Loucy (cell line): ENCODE results near the gene PPP3CA.

Experiments used
- H2AFZ ChIP-seq: fragments of 200-600 bp; sonication (generic); 2 replicates; pipeline ENCODE4 v1.6.0; 2016; ENCODE audit warnings: antibody characterized with exemption, mild to moderate bottlenecking, low read length, moderate library complexity
- H3F3A ChIP-seq: fragments of 200-600 bp; 2 replicates; pipeline ENCODE4 v1.6.0; 2016; ENCODE audit warnings: antibody characterized with exemption, low read depth, mild to moderate bottlenecking
- H3K27me3 ChIP-seq: fragments of 200-600 bp; sonication (generic); 2 replicates; pipeline ENCODE4 v1.6.1; 2014; ENCODE audit warnings: low read length, mild to moderate bottlenecking; ENCODE audit not compliant: insufficient read depth, poor library complexity, severe bottlenecking
- H3K36me3 ChIP-seq: fragments of 200-600 bp; sonication (generic); 2 replicates; pipeline ENCODE4 v1.6.1; 2016; ENCODE audit warnings: low read length; ENCODE audit not compliant: insufficient read depth
- H3K4me1 ChIP-seq: fragments of 200-600 bp; sonication (generic); 2 replicates; pipeline ENCODE4 v1.5.1; 2014; ENCODE audit warnings: low read length, mild to moderate bottlenecking; ENCODE audit not compliant: insufficient read depth, poor library complexity, severe bottlenecking
- H3K4me2 ChIP-seq: fragments of 200-600 bp; sonication (generic); 2 replicates; pipeline ENCODE4 v1.6.0; 2014; ENCODE audit warnings: antibody characterized with exemption, low read length, low read depth, mild to moderate bottlenecking; ENCODE audit not compliant: poor library complexity, severe bottlenecking
- H3K4me3 ChIP-seq: fragments of 200-600 bp; sonication (generic); 2 replicates; pipeline ENCODE4 v1.5.1; 2014; ENCODE audit warnings: low read length, mild to moderate bottlenecking, mixed read lengths; ENCODE audit not compliant: poor library complexity, severe bottlenecking
- H3K79me2 ChIP-seq: fragments of 200-600 bp; sonication (generic); 2 replicates; pipeline ENCODE4 v1.6.1; 2014; ENCODE audit warnings: low read length; ENCODE audit not compliant: insufficient read depth
- H3K9ac ChIP-seq: fragments of 200-600 bp; sonication (generic); 2 replicates; pipeline ENCODE4 v1.6.0; 2014; ENCODE audit warnings: mild to moderate bottlenecking, low read depth, low read length, moderate library complexity; ENCODE audit not compliant: poor library complexity, severe bottlenecking
- H3K9me2 ChIP-seq: fragments of 200-600 bp; sonication (generic); replicated peaks from 2 replicates; pipeline ENCODE4 v1.6.1; 2016; ENCODE audit warnings: low read depth, low read length, mixed read lengths
- H3K9me3 ChIP-seq: fragments of 200-600 bp; sonication (generic); 2 replicates; pipeline ENCODE4 v1.6.1; 2014; ENCODE audit warnings: mild to moderate bottlenecking, antibody characterized with exemption, low read length, low read depth; ENCODE audit not compliant: insufficient read depth
- H4K20me1 ChIP-seq: fragments of 200-600 bp; sonication (generic); 2 replicates; pipeline ENCODE4 v1.6.0; 2014; ENCODE audit warnings: antibody characterized with exemption, low read length, mild to moderate bottlenecking; ENCODE audit not compliant: insufficient read depth, poor library complexity, severe bottlenecking
- CTCF ChIP-seq: fragments of 200-600 bp; sonication (generic); conservative IDR thresholded peaks from 2 replicates; pipeline ENCODE4 v1.5.1; 2014; ENCODE audit warnings: mild to moderate bottlenecking, antibody characterized with exemption, low read length
- EZH2phosphoT487 ChIP-seq: fragments of 200-600 bp; IDR thresholded peaks from 2 replicates; pipeline ENCODE4 v1.6.1; 2018; ENCODE audit warnings: antibody characterized with exemption, mild to moderate bottlenecking, moderate library complexity, borderline replicate concordance

PPP3CA gene

GRCh38 chr4:101288365-101289145, 58.8 kb downstream of the PPP3CA start:
- Histone ChIP-seq H3K27me3 (no peaks in the 10 kb centered on the region), H3K4me3 (no peak overlapping the region), H3K36me3 (no peaks in the 10 kb centered on the region), H3K4me1 (peaks cover 4% of the 10 kb centered on the region), H3K9me3 (no peaks in the 10 kb centered on the region), H4K20me1 (peaks cover 4% of the 10 kb centered on the region), H3K9me2 (no peaks in the 10 kb centered on the region), H3F3A (no peaks in the 10 kb centered on the region), H3K9ac (no peak overlapping the region), H3K79me2 (peaks cover 20% of the 10 kb centered on the region), H3K4me2 (no peak overlapping the region), H2AFZ (no peak overlapping the region)
- TF ChIP-seq EZH2phosphoT487 (no peak), CTCF (no peak)

- no peaks in the 10 kb centered on the region for H3K9me3 ChIP-seq
- peaks cover 3% of the 10 kb centered on the region for H4K20me1 ChIP-seq
- no peak overlapping the region for H3K4me2 ChIP-seq
- H3K36me3 ChIP-seq = no peaks in the 10 kb centered on the region
- H3K79me2 ChIP-seq = peaks cover 18% of the 10 kb centered on the region
- peaks cover 13% of the 10 kb centered on the region for H3K4me1 ChIP-seq
- H2AFZ ChIP-seq = no peak overlapping the region
- no peak for TF ChIP-seq EZH2phosphoT487
- TF ChIP-seq CTCF = no peak
- no peak overlapping the region for H3K4me3 ChIP-seq
- no peaks in the 10 kb centered on the region for H3F3A ChIP-seq
- no peaks in the 10 kb centered on the region for H3K27me3 ChIP-seq
- no peak overlapping the region for H3K9ac ChIP-seq
- no peaks in the 10 kb centered on the region for H3K9me2 ChIP-seq
These were observed 60.0 kb downstream of the PPP3CA start for GRCh38 chr4:101287324-101287723.

- Histone ChIP-seq H3K27me3 (no peaks in the 10 kb centered on the region), H3K4me2 (no peak overlapping the region), H3K4me1 (peaks cover 19% of the 10 kb centered on the region), H4K20me1 (no peaks in the 10 kb centered on the region), H3K9ac (no peak overlapping the region), H3F3A (no peaks in the 10 kb centered on the region), H3K9me2 (no peaks in the 10 kb centered on the region), H3K36me3 (no peaks in the 10 kb centered on the region), H2AFZ (no peak overlapping the region), H3K79me2 (peaks cover 23% of the 10 kb centered on the region), H3K9me3 (no peaks in the 10 kb centered on the region), H3K4me3 (no peak overlapping the region)
- TF ChIP-seq CTCF = no peak
- TF ChIP-seq EZH2phosphoT487 = no peak
These were observed 60.7 kb downstream of the PPP3CA start for GRCh38 chr4:101286663-101287062.
